Mesenchymal stem cell (in vitro differentiated cells and primary cell): ENCODE data around the gene CAMSAP2.

Source experiments
- DNase-seq: peaks from one replicate; pipeline ENCODE4 v3.0.0-alpha.2; 2013
- H2AFZ ChIP-seq: one replicate; pipeline ENCODE4 v1.6.1; 2013; ENCODE audit warnings: low read depth, mild to moderate bottlenecking, control low read depth, inconsistent platforms, low read length, moderate library complexity
- H2AK5ac ChIP-seq: 2 replicates; pipeline ENCODE4 v1.6.1; 2013; ENCODE audit warnings: low read length, moderate library complexity, mild to moderate bottlenecking, inconsistent platforms; ENCODE audit not compliant: severe bottlenecking
- H2BK120ac ChIP-seq: one replicate; pipeline ENCODE4 v1.6.1; 2013; ENCODE audit warnings: low read depth, mild to moderate bottlenecking, inconsistent platforms, low read length, moderate library complexity
- H2BK12ac ChIP-seq, 2 experiments: one replicate each; pipeline ENCODE4 v1.6.1; 2013; ENCODE audit warnings: inconsistent platforms in 2 of 2, low read length in 2 of 2, mild to moderate bottlenecking in 2 of 2, moderate library complexity in 2 of 2, control low read depth in 1 of 2
- H2BK15ac ChIP-seq: one replicate; pipeline ENCODE4 v1.6.1; 2013; ENCODE audit warnings: mild to moderate bottlenecking, low read depth, inconsistent platforms; ENCODE audit not compliant: poor library complexity, severe bottlenecking
- H2BK5ac ChIP-seq: 2 replicates; pipeline ENCODE4 v1.6.1; 2013; ENCODE audit warnings: low read depth, mild to moderate bottlenecking, low read length, control low read depth, inconsistent platforms; ENCODE audit not compliant: poor library complexity, severe bottlenecking
- H3K14ac ChIP-seq, 2 experiments: one replicate each; pipeline ENCODE4 v1.6.1; 2013; ENCODE audit warnings: inconsistent platforms in 2 of 2, low read length in 2 of 2, control low read depth in 1 of 2, mild to moderate bottlenecking in 1 of 2, moderate library complexity in 1 of 2
- H3K18ac ChIP-seq, 2 experiments: one replicate each; pipeline ENCODE4 v1.6.1; 2013; ENCODE audit warnings: inconsistent platforms in 2 of 2, low read length in 2 of 2, control low read depth in 1 of 2, low read depth in 1 of 2, mild to moderate bottlenecking in 1 of 2
- H3K23ac ChIP-seq, 2 experiments: one replicate each; pipeline ENCODE4 v1.6.1; 2013; ENCODE audit warnings: inconsistent platforms in 2 of 2, low read length in 2 of 2, mild to moderate bottlenecking in 2 of 2, moderate library complexity in 2 of 2, control low read depth in 1 of 2
- H3K27ac ChIP-seq: 2 replicates; pipeline ENCODE4 v1.5.1; 2013; ENCODE audit warnings: mild to moderate bottlenecking, moderate library complexity, low read length, control low read depth, inconsistent platforms; ENCODE audit not compliant: poor library complexity, severe bottlenecking
- H3K27me3 ChIP-seq, 2 experiments: 2 replicates each; pipeline versions ENCODE4 v1.6.1 to v1.7.0; 2013; ENCODE audit warnings: low read length in 2 of 2, mild to moderate bottlenecking in 2 of 2, moderate library complexity in 2 of 2, control low read depth in 1 of 2, inconsistent platforms in 1 of 2; ENCODE audit not compliant: control insufficient read depth in 1 of 2, insufficient read depth in 1 of 2
- H3K36me3 ChIP-seq, 2 experiments: 2 replicates each; pipeline versions ENCODE4 v1.6.1 to v1.7.0; 2013; ENCODE audit warnings: low read length in 2 of 2, control low read depth in 1 of 2, inconsistent platforms in 1 of 2, low read depth in 1 of 2, mild to moderate bottlenecking in 1 of 2; ENCODE audit not compliant: insufficient read depth in 2 of 2, control insufficient read depth in 1 of 2
- H3K4ac ChIP-seq, 2 experiments: one replicate each; pipeline ENCODE4 v1.6.1; 2013; ENCODE audit warnings: inconsistent platforms in 2 of 2, low read length in 2 of 2, mild to moderate bottlenecking in 2 of 2, moderate library complexity in 2 of 2, control low read depth in 1 of 2, low read depth in 1 of 2
- H3K4me1 ChIP-seq: 2 replicates; pipeline ENCODE4 v1.6.1; 2013; ENCODE audit warnings: low read depth, low read length, control low read depth; ENCODE audit not compliant: control insufficient read depth, insufficient read depth
- H3K4me2 ChIP-seq: 2 replicates; pipeline ENCODE4 v1.6.1; 2013; ENCODE audit warnings: low read length, mild to moderate bottlenecking, inconsistent platforms; ENCODE audit not compliant: poor library complexity, severe bottlenecking
- H3K4me3 ChIP-seq, 2 experiments: 2 replicates each; pipeline versions ENCODE4 v1.5.1 to v1.7.0; 2013; ENCODE audit warnings: low read length in 2 of 2, mild to moderate bottlenecking in 2 of 2, control low read depth in 1 of 2, low read depth in 1 of 2; ENCODE audit not compliant: insufficient read depth in 1 of 2
- H3K79me1 ChIP-seq: replicated peaks from 2 replicates; pipeline ENCODE4 v1.6.1; 2013; ENCODE audit warnings: mild to moderate bottlenecking, control low read depth, low read length, inconsistent platforms; ENCODE audit not compliant: poor library complexity, severe bottlenecking
- H3K9ac ChIP-seq: 2 replicates; pipeline ENCODE4 v1.7.0; 2013; ENCODE audit warnings: mild to moderate bottlenecking, low read length, moderate library complexity
- H3K9me3 ChIP-seq: 2 replicates; pipeline ENCODE4 v1.7.0; 2013; ENCODE audit warnings: mild to moderate bottlenecking, low read length; ENCODE audit not compliant: control insufficient read depth
- H4K8ac ChIP-seq: one replicate; pipeline ENCODE4 v1.6.1; 2013; ENCODE audit warnings: inconsistent platforms, mild to moderate bottlenecking, low read length, moderate library complexity
- H4K91ac ChIP-seq: one replicate; pipeline ENCODE4 v1.6.1; 2013; ENCODE audit warnings: mild to moderate bottlenecking, low read length, inconsistent platforms
- WGBS: methylation state at CpG from one replicate; pipeline ENCODE4 v1.1.7; 2013; ENCODE audit warnings: mixed read lengths; 5-methylcytosine and 5-hydroxymethylcytosine counted together

The CAMSAP2 gene

DNA sequence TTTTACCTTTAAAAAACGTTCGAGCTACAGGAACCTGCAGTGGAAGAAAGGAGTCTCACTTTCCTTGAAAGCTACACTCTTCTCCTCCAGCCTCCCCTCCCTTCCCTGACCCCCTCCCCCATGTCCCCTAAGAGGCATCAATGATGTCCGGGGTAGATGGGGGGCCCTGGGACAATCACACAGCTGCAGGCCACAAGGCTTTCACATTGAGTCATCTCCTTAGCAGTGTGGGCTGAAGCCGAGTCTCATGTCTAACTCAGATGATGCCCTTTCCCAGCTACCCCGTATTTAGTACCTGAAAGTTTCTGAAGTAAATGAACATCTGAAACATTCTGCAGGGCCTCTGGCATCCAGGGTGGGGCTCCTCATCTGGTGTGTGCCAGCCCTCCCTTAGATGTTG lies 127.8 kb downstream of the CAMSAP2 start:
- DNase-seq, result no peak
- Histone ChIP-seq H3K4me2 (no peak overlapping the region), H3K36me3 (peaks cover 3 to 32% of the 10 kb centered on the region in 2 experiments), H3K27me3 (peaks cover 7 to 27% of the 10 kb centered on the region in 2 experiments), H3K18ac (no peak overlapping the region), H3K4ac (no peak overlapping the region), H3K14ac (no peak overlapping the region), H2BK120ac (no peak overlapping the region), H2AK5ac (no peak overlapping the region), H2BK15ac (no peak overlapping the region), H3K4me1 (peaks cover 7% of the 10 kb centered on the region), H2BK5ac (no peak overlapping the region), H3K4me3 (no peak overlapping the region), H2AFZ (no peak overlapping the region), H3K23ac (no peak overlapping the region), H4K8ac (no peak overlapping the region), H3K79me1 (no peaks in the 10 kb centered on the region), H3K27ac (no peak overlapping the region), H2BK12ac (no peak overlapping the region), H3K9ac (no peak overlapping the region), H3K9me3 (no peaks in the 10 kb centered on the region), H4K91ac (no peak overlapping the region)
- WGBS, result 75% methylated on average over 4 of the region's 5 CpGs

DNA sequence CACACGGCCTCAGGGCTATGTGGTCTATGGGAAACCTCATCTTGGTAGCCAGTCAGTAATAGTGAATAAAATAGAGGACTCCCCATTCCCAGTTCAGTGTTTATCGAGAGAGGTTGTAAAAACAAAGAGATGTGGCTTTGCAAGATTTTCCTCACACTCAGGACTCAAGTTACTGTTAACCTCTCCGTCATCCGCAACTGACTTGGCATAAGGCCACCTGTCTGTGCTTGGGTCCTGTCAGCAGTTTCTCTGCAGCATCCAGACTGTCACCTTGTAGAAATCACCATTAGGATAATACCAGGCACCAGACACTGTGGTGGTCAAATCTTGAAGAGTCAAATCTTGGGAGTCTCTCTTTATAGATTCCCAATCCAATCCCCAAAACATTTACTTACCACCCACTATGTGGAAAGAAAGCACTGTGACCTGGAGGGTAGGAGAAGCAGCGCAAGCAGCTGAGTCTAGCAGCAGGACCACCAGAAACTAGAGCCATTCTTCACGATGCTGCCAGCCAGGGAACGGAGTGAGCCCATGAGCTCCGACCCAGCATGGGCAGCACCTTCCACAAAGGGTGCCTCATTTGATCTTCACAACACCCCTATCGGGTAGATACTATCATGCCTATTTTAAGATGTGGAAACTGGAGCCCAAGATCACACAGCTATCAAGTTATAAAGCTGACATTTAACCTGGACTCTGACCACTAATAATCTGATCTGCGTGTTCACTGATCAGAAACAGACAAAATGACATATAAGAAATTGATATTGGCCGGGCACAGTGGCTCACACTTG lies 128.5 kb downstream of the CAMSAP2 start:
- H3K14ac ChIP-seq, result no peak overlapping the region
- DNase-seq, result no peak
- H3K27ac ChIP-seq, result no peak overlapping the region
- no peak overlapping the region for H2BK5ac ChIP-seq
- WGBS, result 85% methylated on average over 10 of the region's 11 CpGs
- no peak overlapping the region for H3K9ac ChIP-seq
- no peak overlapping the region for H2BK12ac ChIP-seq
- H3K36me3 ChIP-seq, result peaks cover 0 to 31% of the 10 kb centered on the region in 2 experiments
- no peak overlapping the region for H3K4me2 ChIP-seq
- peaks cover 8 to 34% of the 10 kb centered on the region in 2 experiments for H3K27me3 ChIP-seq
- no peak overlapping the region for H2AFZ ChIP-seq
- H4K8ac ChIP-seq, result no peak overlapping the region
- H3K79me1 ChIP-seq, result no peaks in the 10 kb centered on the region
- H3K4me1 ChIP-seq, result peaks cover 7% of the 10 kb centered on the region
- H2AK5ac ChIP-seq, result no peak overlapping the region
- no peak overlapping the region for H3K23ac ChIP-seq
- no peak overlapping the region for H2BK15ac ChIP-seq
- H3K4me3 ChIP-seq, result no peak overlapping the region
- H3K4ac ChIP-seq, result no peak overlapping the region
- no peak overlapping the region for H2BK120ac ChIP-seq
- H3K9me3 ChIP-seq, result no peaks in the 10 kb centered on the region
- no peak overlapping the region for H4K91ac ChIP-seq
- H3K18ac ChIP-seq, result no peak overlapping the region

DNA sequence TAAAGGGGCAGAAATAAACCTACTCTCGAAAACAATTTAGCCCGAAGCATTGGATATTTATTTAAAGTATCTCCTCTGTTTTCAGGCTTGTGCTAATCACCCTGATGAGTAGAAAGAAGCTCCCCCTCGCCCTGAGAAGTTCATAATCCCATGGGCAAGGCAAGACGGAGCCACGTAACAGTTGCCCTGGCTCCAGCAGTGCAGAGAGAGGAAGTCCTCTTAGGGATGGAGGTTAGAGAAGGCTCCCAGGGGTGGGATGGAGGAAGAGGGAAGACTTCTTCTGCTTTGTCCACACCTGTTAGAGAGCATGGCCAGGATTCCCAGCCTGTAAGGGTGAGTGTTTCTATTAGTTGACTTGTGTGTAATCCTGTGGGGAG lies 130.7 kb downstream of the CAMSAP2 start:
- no peak overlapping the region for H3K27ac ChIP-seq
- no peak overlapping the region for H2BK12ac ChIP-seq
- no peak for DNase-seq
- no peak overlapping the region for H3K4ac ChIP-seq
- H4K91ac ChIP-seq, result no peak overlapping the region
- no peak overlapping the region for H2BK120ac ChIP-seq
- no peak overlapping the region for H3K14ac ChIP-seq
- peaks cover 8 to 13% of the 10 kb centered on the region in 2 experiments for H3K36me3 ChIP-seq
- WGBS, result 84% methylated on average over 5 of the region's 5 CpGs
- no peak overlapping the region for H4K8ac ChIP-seq
- no peak overlapping the region for H3K18ac ChIP-seq
- no peak overlapping the region for H2BK5ac ChIP-seq
- H3K4me3 ChIP-seq, result no peak overlapping the region
- H3K23ac ChIP-seq, result no peak overlapping the region
- no peak overlapping the region for H3K4me2 ChIP-seq
- no peaks in the 10 kb centered on the region for H3K9me3 ChIP-seq
- peaks cover 8 to 56% of the 10 kb centered on the region in 2 experiments for H3K27me3 ChIP-seq
- peaks cover 9% of the 10 kb centered on the region for H3K4me1 ChIP-seq
- H3K79me1 ChIP-seq, result no peaks in the 10 kb centered on the region
- H2AK5ac ChIP-seq, result no peak overlapping the region
- no peak overlapping the region for H3K9ac ChIP-seq
- no peak overlapping the region for H2AFZ ChIP-seq
- no peak overlapping the region for H2BK15ac ChIP-seq

DNA sequence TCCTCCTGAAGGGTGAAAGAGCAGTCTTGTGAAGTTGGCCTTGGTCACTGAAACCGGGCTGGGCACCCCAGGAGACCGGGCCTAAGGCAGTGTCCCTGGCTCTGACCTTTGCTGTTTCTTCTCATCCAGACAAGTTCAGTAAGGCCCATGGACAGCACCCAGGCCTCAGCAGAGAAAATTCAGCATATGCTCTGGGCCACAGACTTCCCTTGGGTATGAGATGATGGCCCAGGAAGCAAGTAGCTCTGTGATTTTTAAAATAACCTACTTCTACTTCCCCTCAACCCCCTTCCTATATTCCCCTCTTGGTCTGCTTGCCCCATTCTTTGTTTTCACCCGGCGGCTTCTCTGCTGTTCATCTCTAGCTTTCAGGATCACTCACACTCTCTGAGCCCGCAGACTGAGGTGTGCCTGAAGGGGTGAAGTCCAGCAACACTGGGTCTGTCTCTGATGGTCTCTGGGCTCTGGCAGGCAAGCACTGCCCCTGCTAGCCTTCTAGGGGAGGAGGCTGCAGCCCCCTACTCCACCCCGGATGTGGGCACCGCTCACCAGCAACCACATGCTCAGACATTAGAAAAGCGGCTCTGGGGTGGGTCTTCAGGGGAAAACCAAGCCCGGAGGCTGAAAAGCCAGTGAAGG lies 131.2 kb downstream of the CAMSAP2 start:
- H3K27ac ChIP-seq, result no peak overlapping the region
- H2BK12ac ChIP-seq, result no peak overlapping the region
- no peak for DNase-seq
- no peak overlapping the region for H2AK5ac ChIP-seq
- H3K4me1 ChIP-seq, result peaks cover 9% of the 10 kb centered on the region
- H4K91ac ChIP-seq, result no peak overlapping the region
- no peak overlapping the region for H3K9ac ChIP-seq
- H3K4ac ChIP-seq, result no peak overlapping the region
- H2AFZ ChIP-seq, result no peak overlapping the region
- H3K36me3 ChIP-seq, result peaks cover 8% of the 10 kb centered on the region in 2 experiments
- H2BK120ac ChIP-seq, result no peak overlapping the region
- H3K27me3 ChIP-seq, result peaks cover 8 to 61% of the 10 kb centered on the region in 2 experiments
- no peaks in the 10 kb centered on the region for H3K79me1 ChIP-seq
- no peak overlapping the region for H2BK5ac ChIP-seq
- no peak overlapping the region for H3K14ac ChIP-seq
- no peaks in the 10 kb centered on the region for H3K9me3 ChIP-seq
- no peak overlapping the region for H3K4me3 ChIP-seq
- no peak overlapping the region for H2BK15ac ChIP-seq
- no peak overlapping the region for H3K4me2 ChIP-seq
- no peak overlapping the region for H3K18ac ChIP-seq
- no peak overlapping the region for H4K8ac ChIP-seq
- WGBS, result 91% methylated on average over 9 of the region's 9 CpGs
- H3K23ac ChIP-seq, result no peak overlapping the region
